OCI-LY7 (cell line): ENCODE data around the gene HSD17B7.
"Not testable (repeated sequence)": the region's sequence is repeated elsewhere in the genome, so short reads cannot be mapped to it uniquely, and the experiment has no call there.

Source experiments
- CTCF ChIP-seq: fragments of 200-600 bp; sonication (generic); conservative IDR thresholded peaks from 2 replicates; pipeline ENCODE4 v1.5.1; 2014; ENCODE audit warnings: mild to moderate bottlenecking, antibody characterized with exemption, low read length, moderate library complexity, mixed read lengths
- EZH2phosphoT487 ChIP-seq: fragments of 200-600 bp; sonication (generic); IDR thresholded peaks from 2 replicates; pipeline ENCODE4 v1.6.1; 2018; ENCODE audit warnings: low read depth, borderline replicate concordance, mild to moderate bottlenecking, mixed run types, antibody characterized with exemption, low read length, moderate library complexity, mixed read lengths

- not testable (repeated sequence) for TF ChIP-seq CTCF, EZH2phosphoT487
Measured at GRCh38 chr1:162794284-162794683, 3.8 kb downstream of the HSD17B7 start.
